Body of pancreas (tissue), 4 donors: Measurements from ENCODE around the gene ARHGAP33. TPM values are rescaled to one million over a fixed set of nuclear protein-coding genes. Genes with fewer than 3 reads are reported as not detected.

ENCODE experiments used
- ATAC-seq: fragments of 150-250 bp; one replicate; pipeline ENCODE4 v1.9.1; 2016
- DNase-seq, 4 donors: peaks; one replicate each; pipeline ENCODE4 v3.0.0-alpha.2; 2019
- H3K27ac ChIP-seq, 4 donors: fragments of 200-600 bp; sonication (generic); 1 replicate in 3 of 4; 2 replicates in 1 of 4; pipeline versions ENCODE4 v1.5.1 to v1.6.1; 2016 to 2019; ENCODE audit warnings: mild to moderate bottlenecking in 1 of 4, mixed read lengths in 1 of 4, moderate library complexity in 1 of 4
- H3K27me3 ChIP-seq, 2 donors: fragments of 200-600 bp; sonication (generic); one replicate each; pipeline ENCODE4 v1.6.0; 2016; ENCODE audit warnings: mild to moderate bottlenecking in 1 of 2
- H3K36me3 ChIP-seq, 2 donors: fragments of 200-600 bp; sonication (generic); replicated peaks in 1 of 2; 2 replicates each; pipeline ENCODE4 v1.5.1; 2016; ENCODE audit warnings: low read depth in 2 of 2; ENCODE audit not compliant: insufficient read depth in 1 of 2
- H3K4me1 ChIP-seq: fragments of 200-600 bp; sonication (generic); one replicate; pipeline ENCODE4 v1.6.0; 2016
- H3K4me3 ChIP-seq, 2 donors: fragments of 200-600 bp; sonication (generic); 1 replicate in 1 of 2; 2 replicates in 1 of 2; pipeline ENCODE4 v1.5.1; 2016 to 2019
- H3K9me3 ChIP-seq, 3 donors: fragments of 200-600 bp; sonication (generic); 1 replicate in 2 of 3; 2 replicates in 1 of 3; pipeline ENCODE4 v1.5.1; 2016
- POLR2A ChIP-seq, 3 donors: fragments of 450-650 bp; IDR thresholded peaks; one replicate each; pipeline ENCODE4 v1.6.1; 2016; ENCODE audit warnings: antibody characterized with exemption in 3 of 3, mild to moderate bottlenecking in 2 of 3
- WGBS, 2 donors: methylation state at CpG; one replicate each; pipeline ENCODE4 v1.1.5; 2017; 5-methylcytosine and 5-hydroxymethylcytosine counted together
- intact Hi-C: fragments of 100-400 bp; cut with DNase I; formaldehyde crosslinking; loops from one replicate; pipeline ENCODE4 v1.15.1; 2023
- total RNA-seq, 2 donors: library from RNA; depleted of rRNA; stranded (reverse); fragments of >200 nt; gene quantifications; one replicate each; pipeline ENCODE4 v1.1.0, GENCODE V29; 2016
- TF ChIP-seq, protein P1 (sequence below), 7 experiments: fragments of 450-650 bp in 4 of 7; fragments of 200-600 bp in 3 of 7; sonication (generic) in 3 of 7; IDR thresholded peaks; one replicate each; pipeline ENCODE4 v1.5.1; 2016 to 2019; ENCODE audit warnings: antibody characterized with exemption in 7 of 7

ARHGAP33 gene
- total RNA-seq, 2 donors from 2014 or later: 8.6 to 71.5 TPM

DNA sequence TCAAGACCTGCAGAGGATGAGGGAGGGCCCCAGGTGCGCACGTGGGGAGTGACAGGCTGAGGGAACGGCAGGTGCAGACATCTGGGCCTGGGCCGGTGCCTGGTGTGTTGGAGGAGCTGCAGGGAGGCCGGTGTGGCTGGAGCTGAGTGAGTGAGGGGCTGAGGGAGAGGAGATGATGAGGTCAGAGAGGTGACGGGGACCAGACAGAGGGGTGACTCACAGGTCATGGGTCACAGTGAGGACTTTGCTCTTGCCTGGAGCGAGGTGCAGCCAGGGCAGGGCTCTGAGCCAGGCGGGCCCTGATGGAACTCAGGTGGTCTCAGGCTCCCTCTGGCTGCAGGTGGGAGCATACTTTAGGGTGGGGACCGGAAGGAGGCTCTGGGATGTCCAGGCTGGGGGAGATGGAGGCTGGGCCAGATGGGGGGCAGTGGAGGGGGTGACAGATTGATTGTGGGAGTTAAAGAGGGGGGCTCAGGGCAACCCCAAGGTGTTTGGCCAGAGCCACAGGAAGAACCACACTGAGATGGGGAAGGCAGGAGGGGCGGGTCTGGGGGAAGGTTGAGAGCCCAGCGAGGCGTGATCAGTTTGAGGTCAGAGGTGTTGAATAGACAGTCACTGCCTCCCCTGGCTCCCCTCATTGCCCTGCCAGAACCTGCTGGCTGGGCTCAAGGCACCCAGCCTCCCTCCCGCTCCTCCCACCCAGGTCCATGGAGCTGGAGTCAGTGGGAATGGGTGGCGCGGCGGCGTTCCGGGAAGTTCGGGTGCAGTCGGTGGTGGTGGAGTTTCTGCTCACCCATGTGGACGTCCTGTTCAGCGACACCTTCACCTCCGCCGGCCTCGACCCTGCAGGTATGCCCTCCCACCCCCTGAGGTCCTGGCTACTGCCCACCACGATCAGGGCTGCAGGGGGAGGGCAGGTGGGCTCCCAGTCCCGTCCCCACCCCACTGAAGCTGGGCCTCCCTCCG is 8.4 kb downstream of the ARHGAP33 start:
- Histone ChIP-seq H3K9me3 (no peaks in the 10 kb centered on the region), H3K4me3 (no peak overlapping the region), H3K4me1 (no peaks in the 10 kb centered on the region), H3K36me3 (no peaks in the 10 kb centered on the region), H3K27ac (no peak overlapping the region), H3K27me3 (no peaks in the 10 kb centered on the region)
- whole genome bisulfite sequencing, 2 donors: 90 to 91% methylated on average over 19 to 25 of the region's 28 CpGs
- TF ChIP-seq, protein P1, sequence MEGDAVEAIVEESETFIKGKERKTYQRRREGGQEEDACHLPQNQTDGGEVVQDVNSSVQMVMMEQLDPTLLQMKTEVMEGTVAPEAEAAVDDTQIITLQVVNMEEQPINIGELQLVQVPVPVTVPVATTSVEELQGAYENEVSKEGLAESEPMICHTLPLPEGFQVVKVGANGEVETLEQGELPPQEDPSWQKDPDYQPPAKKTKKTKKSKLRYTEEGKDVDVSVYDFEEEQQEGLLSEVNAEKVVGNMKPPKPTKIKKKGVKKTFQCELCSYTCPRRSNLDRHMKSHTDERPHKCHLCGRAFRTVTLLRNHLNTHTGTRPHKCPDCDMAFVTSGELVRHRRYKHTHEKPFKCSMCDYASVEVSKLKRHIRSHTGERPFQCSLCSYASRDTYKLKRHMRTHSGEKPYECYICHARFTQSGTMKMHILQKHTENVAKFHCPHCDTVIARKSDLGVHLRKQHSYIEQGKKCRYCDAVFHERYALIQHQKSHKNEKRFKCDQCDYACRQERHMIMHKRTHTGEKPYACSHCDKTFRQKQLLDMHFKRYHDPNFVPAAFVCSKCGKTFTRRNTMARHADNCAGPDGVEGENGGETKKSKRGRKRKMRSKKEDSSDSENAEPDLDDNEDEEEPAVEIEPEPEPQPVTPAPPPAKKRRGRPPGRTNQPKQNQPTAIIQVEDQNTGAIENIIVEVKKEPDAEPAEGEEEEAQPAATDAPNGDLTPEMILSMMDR (IDR thresholded peaks at IDR 0.05): no peak
- no peak for TF ChIP-seq POLR2A (IDR thresholded peaks at IDR 0.05)
- intact Hi-C loops: no loop called here
- no peak for ATAC-seq
- no peak for DNase-seq

- Histone ChIP-seq H3K4me1 (no peaks in the 10 kb centered on the region), H3K36me3 (no peaks in the 10 kb centered on the region), H3K27ac (no peak overlapping the region), H3K9me3 (no peaks in the 10 kb centered on the region), H3K4me3 (no peak overlapping the region), H3K27me3 (no peaks in the 10 kb centered on the region)
- intact Hi-C loops: no loop called here
- DNase-seq (no peak), ATAC-seq (no peak)
- 82% methylated on average over 22 to 28 of the region's 45 CpGs for WGBS, 2 donors
- TF ChIP-seq, protein P1 (IDR thresholded peaks at IDR 0.05): no peak
- no peak for TF ChIP-seq POLR2A (IDR thresholded peaks at IDR 0.05)
These were observed 9.4 kb downstream of the ARHGAP33 start for GRCh38 chr19:35784503-35785338.

- TF ChIP-seq, protein P1 (IDR thresholded peaks at IDR 0.05): no peak
- no peak for TF ChIP-seq POLR2A (IDR thresholded peaks at IDR 0.05)
- intact Hi-C loops: no loop called here
- H3K27me3 ChIP-seq: no peaks in the 10 kb centered on the region
- 84 to 95% methylated on average over 8 of the region's 10 CpGs for WGBS, 2 donors
- no peak for DNase-seq
- H3K36me3 ChIP-seq: no peaks in the 10 kb centered on the region
- ATAC-seq: no peak
- H3K4me1 ChIP-seq: no peaks in the 10 kb centered on the region
- no peak overlapping the region for H3K27ac ChIP-seq
- H3K4me3 ChIP-seq: no peak overlapping the region
- H3K9me3 ChIP-seq: no peaks in the 10 kb centered on the region
These were observed 9.9 kb downstream of the ARHGAP33 start for GRCh38 chr19:35785339-35785627.

- Histone ChIP-seq H3K9me3 (no peaks in the 10 kb centered on the region), H3K4me1 (peaks cover 10% of the 10 kb centered on the region), H3K27ac (no peak overlapping the region), H3K27me3 (no peaks in the 10 kb centered on the region), H3K36me3 (no peaks in the 10 kb centered on the region), H3K4me3 (no peak overlapping the region)
- ATAC-seq: no peak
- intact Hi-C loops: no loop called here
- no peak for DNase-seq
- TF ChIP-seq, protein P1 (IDR thresholded peaks at IDR 0.05): no peak
- TF ChIP-seq POLR2A (IDR thresholded peaks at IDR 0.05): no peak
- WGBS, 2 donors: 84 to 91% methylated on average over 20 to 22 of the region's 31 CpGs
These were observed 11.2 kb downstream of the ARHGAP33 start for GRCh38 chr19:35786299-35787160.
